HG02588 (cell line): Measurements from ENCODE around the gene TRERF1.

ENCODE experiments used
- ATAC-seq: cut with Tn5 transposase; IDR thresholded peaks from one replicate; pipeline ENCODE4 v1.9.1; 2021; ENCODE audit warnings: mild to moderate bottlenecking, moderate library complexity; ENCODE audit not compliant: unreplicated experiment

The TRERF1 gene

GRCh38 chr6:42400886-42401612, 50.7 kb downstream of the TRERF1 start:
- no peak for ATAC-seq

GRCh38 chr6:42400061-42400760, 51.5 kb downstream of the TRERF1 start:
- no peak for ATAC-seq

- no peak for ATAC-seq
Measured at GRCh38 chr6:42396720-42397119, 55.0 kb downstream of the TRERF1 start.

GRCh38 chr6:42394881-42395620, 56.7 kb downstream of the TRERF1 start:
- ATAC-seq = no peak

GRCh38 chr6:42394151-42394550, 57.6 kb downstream of the TRERF1 start:
- no peak for ATAC-seq

- ATAC-seq = no peak
Measured at GRCh38 chr6:42393339-42393738, 58.4 kb downstream of the TRERF1 start.

GRCh38 chr6:42392833-42393232, 58.9 kb downstream of the TRERF1 start:
- no peak for ATAC-seq

GRCh38 chr6:42391441-42391840, 60.3 kb downstream of the TRERF1 start:
- no peak for ATAC-seq

GRCh38 chr6:42390228-42390934, 61.3 kb downstream of the TRERF1 start:
- ATAC-seq = no peak

GRCh38 chr6:42389736-42390135, 62.0 kb downstream of the TRERF1 start:
- ATAC-seq = no peak

- no peak for ATAC-seq
Measured at GRCh38 chr6:42388046-42388445, 63.7 kb downstream of the TRERF1 start.

GRCh38 chr6:42387336-42387735, 64.4 kb downstream of the TRERF1 start:
- no peak for ATAC-seq

- no peak for ATAC-seq
Measured at GRCh38 chr6:42385339-42385738, 66.4 kb downstream of the TRERF1 start.

- ATAC-seq = no peak
Measured at GRCh38 chr6:42383421-42384205, 68.1 kb downstream of the TRERF1 start.

GRCh38 chr6:42381850-42382249, 69.9 kb downstream of the TRERF1 start:
- no peak for ATAC-seq

GRCh38 chr6:42380228-42380979, 71.3 kb downstream of the TRERF1 start:
- no peak for ATAC-seq

GRCh38 chr6:42378536-42378935, 73.2 kb downstream of the TRERF1 start:
- no peak for ATAC-seq

GRCh38 chr6:42378125-42378524, 73.6 kb downstream of the TRERF1 start:
- ATAC-seq = no peak

- no peak for ATAC-seq
Measured at GRCh38 chr6:42375007-42375635, 76.6 kb downstream of the TRERF1 start.
